HEK293 (cell line): Measurements from ENCODE around the gene GNPDA1.

ENCODE experiments used
- CTCF ChIA-PET: fragments of 350-600 bp; formaldehyde crosslinking; extraction: SDS; loops from one replicate; lab custom pipeline; 2021; ENCODE audit warnings: antibody characterized with exemption; lab: Yijun Ruan, JAX
- POLR2A ChIA-PET: fragments of 300-600 bp; formaldehyde crosslinking; extraction: SDS; loops from one replicate; lab custom pipeline; 2020; ENCODE audit warnings: antibody characterized with exemption, inconsistent platforms; lab: Yijun Ruan, JAX
- H3K27ac ChIP-seq: fragments of 200-500 bp; sonication (Bioruptor generic); 2 replicates; pipeline ENCODE4 v1.5.1; 2014; ENCODE audit warnings: low read depth, low read length, control low read depth, inconsistent platforms; ENCODE audit errors: extremely low read depth
- H3K36me3 ChIP-seq, 2 experiments: fragments of 200-500 bp in 1 of 2; sonication (Bioruptor generic) in 1 of 2; 1 replicate in 1 of 2; 2 replicates in 1 of 2; pipeline ENCODE4 v1.5.1; 2014 to 2017; ENCODE audit warnings: inconsistent platforms in 2 of 2, low read length in 2 of 2; ENCODE audit not compliant: control insufficient read depth in 2 of 2, insufficient read depth in 1 of 2
- H3K4me1 ChIP-seq: fragments of 200-500 bp; sonication (Bioruptor generic); 2 replicates; pipeline ENCODE4 v1.5.1; 2014; ENCODE audit warnings: mild to moderate bottlenecking, low read length, inconsistent platforms; ENCODE audit not compliant: control insufficient read depth, insufficient read depth
- H3K4me3 ChIP-seq: 2 replicates; pipeline ENCODE4 v1.5.1; 2011; ENCODE audit warnings: low read depth, mild to moderate bottlenecking, control low read depth, low read length, moderate library complexity
- H3K9me3 ChIP-seq: fragments of 200-500 bp; sonication (Bioruptor generic); 2 replicates; pipeline ENCODE4 v1.5.1; 2014; ENCODE audit warnings: low read depth, low read length, inconsistent platforms; ENCODE audit not compliant: control insufficient read depth, insufficient read depth
- BCL11B ChIP-seq: fragments of 450-650 bp; formaldehyde crosslinking; IDR thresholded peaks from 2 replicates; pipeline ENCODE4 v1.5.1; 2016; ENCODE audit warnings: low read depth, missing biosample characterization, missing genetic modification characterization
- CTCF ChIP-seq: fragments of 450-650 bp; formaldehyde crosslinking; IDR thresholded peaks from 2 replicates; pipeline ENCODE4 v1.5.1; 2016; ENCODE audit warnings: missing biosample characterization, missing genetic modification characterization
- REPIN1 ChIP-seq: fragments of 450-650 bp; formaldehyde crosslinking; IDR thresholded peaks from 2 replicates; pipeline ENCODE4 v1.5.1; 2017; ENCODE audit warnings: missing biosample characterization, missing genetic modification characterization, low read depth
- SALL2 ChIP-seq: fragments of 450-650 bp; formaldehyde crosslinking; IDR thresholded peaks from 2 replicates; pipeline ENCODE4 v1.5.0; 2017; ENCODE audit warnings: missing biosample characterization, mild to moderate bottlenecking, missing genetic modification characterization, borderline replicate concordance
- ZBTB48 ChIP-seq: fragments of 450-650 bp; formaldehyde crosslinking; IDR thresholded peaks from 2 replicates; pipeline ENCODE4 v1.5.1; 2016; ENCODE audit warnings: missing biosample characterization, missing genetic modification characterization
- ZBTB7A ChIP-seq: fragments of 450-650 bp; formaldehyde crosslinking; IDR thresholded peaks from 2 replicates; pipeline ENCODE4 v1.5.1; 2016; ENCODE audit warnings: low read depth, missing biosample characterization, missing genetic modification characterization
- ZFHX2 ChIP-seq: fragments of 450-650 bp; formaldehyde crosslinking; conservative IDR thresholded peaks from 2 replicates; pipeline ENCODE4 v1.5.1; 2016; ENCODE audit warnings: missing biosample characterization, missing genetic modification characterization
- ZNF138 ChIP-seq: fragments of 450-650 bp; formaldehyde crosslinking; IDR thresholded peaks from 2 replicates; pipeline ENCODE4 v1.5.1; 2016; ENCODE audit warnings: missing biosample characterization, missing genetic modification characterization, borderline replicate concordance
- ZNF146 ChIP-seq: fragments of 450-650 bp; formaldehyde crosslinking; IDR thresholded peaks from 2 replicates; pipeline ENCODE4 v1.5.1; 2016; ENCODE audit warnings: missing biosample characterization, missing genetic modification characterization
- ZNF239 ChIP-seq: fragments of 450-650 bp; formaldehyde crosslinking; IDR thresholded peaks from 2 replicates; pipeline ENCODE4 v1.5.1; 2016; ENCODE audit warnings: missing biosample characterization, missing genetic modification characterization
- ZNF37A ChIP-seq: fragments of 450-650 bp; IDR thresholded peaks from 2 replicates; pipeline ENCODE4 v1.5.1; 2018; ENCODE audit warnings: missing biosample characterization, missing genetic modification characterization
- ZNF391 ChIP-seq: fragments of 450-650 bp; formaldehyde crosslinking; IDR thresholded peaks from 2 replicates; pipeline ENCODE4 v1.5.1; 2016; ENCODE audit warnings: low read depth, missing biosample characterization, missing genetic modification characterization, borderline replicate concordance
- ZNF433 ChIP-seq: fragments of 450-650 bp; formaldehyde crosslinking; IDR thresholded peaks from 2 replicates; pipeline ENCODE4 v1.5.1; 2016; ENCODE audit warnings: missing biosample characterization, missing genetic modification characterization, low read depth
- ZNF560 ChIP-seq: fragments of 450-650 bp; formaldehyde crosslinking; IDR thresholded peaks from 2 replicates; pipeline ENCODE4 v1.5.1; 2017; ENCODE audit warnings: missing biosample characterization, missing genetic modification characterization, borderline replicate concordance
- ZNF677 ChIP-seq: fragments of 450-650 bp; IDR thresholded peaks from 2 replicates; pipeline ENCODE4 v1.5.0; 2018; ENCODE audit warnings: missing biosample characterization, mild to moderate bottlenecking, missing genetic modification characterization, moderate library complexity
- ZNF830 ChIP-seq: fragments of 450-650 bp; IDR thresholded peaks from 2 replicates; pipeline ENCODE4 v1.5.0; 2018; ENCODE audit warnings: missing biosample characterization, missing genetic modification characterization, low read depth, mild to moderate bottlenecking, moderate library complexity
- ZSCAN16 ChIP-seq: fragments of 450-650 bp; formaldehyde crosslinking; IDR thresholded peaks from 2 replicates; pipeline ENCODE4 v1.5.1; 2016; ENCODE audit warnings: missing biosample characterization, missing genetic modification characterization
- TF ChIP-seq, protein P1 (sequence below): fragments of 450-650 bp; formaldehyde crosslinking; IDR thresholded peaks from 2 replicates; pipeline ENCODE4 v1.5.1; 2017; ENCODE audit warnings: missing biosample characterization, missing genetic modification characterization
- TF ChIP-seq, protein P2 (sequence below): fragments of 450-650 bp; formaldehyde crosslinking; IDR thresholded peaks from 2 replicates; pipeline ENCODE4 v1.5.1; 2017; ENCODE audit warnings: missing biosample characterization, mild to moderate bottlenecking, missing genetic modification characterization, moderate library complexity
- TF ChIP-seq, protein P3 (sequence below): fragments of 450-650 bp; formaldehyde crosslinking; IDR thresholded peaks from 2 replicates; pipeline ENCODE4 v1.5.1; 2016; ENCODE audit warnings: missing biosample characterization, missing genetic modification characterization

GNPDA1 gene

GRCh38 chr5:142032150-142032549 lies 19.3 kb upstream of the GNPDA1 start:
- H3K9me3 ChIP-seq, result no peaks in the 10 kb centered on the region
- no peaks in the 10 kb centered on the region; the same call in 1 of the 2 replicates for H3K4me1 ChIP-seq
- no peaks in the 10 kb centered on the region for H3K36me3 ChIP-seq
- H3K4me3 ChIP-seq, result no peak overlapping the region
- TF ChIP-seq ZSCAN16 (tag by site-specific recombination) (no peak), ZBTB48 (tag by site-specific recombination) (no peak), ZNF391 (tag by site-specific recombination) (no peak), ZBTB7A (tag by site-specific recombination) (no peak), ZNF677 (no peak), ZNF433 (tag by site-specific recombination) (no peak), CTCF (tag by site-specific recombination) (no peak), REPIN1 (tag by site-specific recombination) (no peak), ZNF560 (no peak), ZNF138 (tag by site-specific recombination) (no peak), SALL2 (no peak), ZNF830 (no peak), ZNF239 (no peak), ZFHX2 (tag by site-specific recombination) (no peak), BCL11B (no peak)
- TF ChIP-seq, protein P1, sequence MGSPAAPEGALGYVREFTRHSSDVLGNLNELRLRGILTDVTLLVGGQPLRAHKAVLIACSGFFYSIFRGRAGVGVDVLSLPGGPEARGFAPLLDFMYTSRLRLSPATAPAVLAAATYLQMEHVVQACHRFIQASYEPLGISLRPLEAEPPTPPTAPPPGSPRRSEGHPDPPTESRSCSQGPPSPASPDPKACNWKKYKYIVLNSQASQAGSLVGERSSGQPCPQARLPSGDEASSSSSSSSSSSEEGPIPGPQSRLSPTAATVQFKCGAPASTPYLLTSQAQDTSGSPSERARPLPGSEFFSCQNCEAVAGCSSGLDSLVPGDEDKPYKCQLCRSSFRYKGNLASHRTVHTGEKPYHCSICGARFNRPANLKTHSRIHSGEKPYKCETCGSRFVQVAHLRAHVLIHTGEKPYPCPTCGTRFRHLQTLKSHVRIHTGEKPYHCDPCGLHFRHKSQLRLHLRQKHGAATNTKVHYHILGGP (tag by site-specific recombination), result no peak
- TF ChIP-seq, protein P2, sequence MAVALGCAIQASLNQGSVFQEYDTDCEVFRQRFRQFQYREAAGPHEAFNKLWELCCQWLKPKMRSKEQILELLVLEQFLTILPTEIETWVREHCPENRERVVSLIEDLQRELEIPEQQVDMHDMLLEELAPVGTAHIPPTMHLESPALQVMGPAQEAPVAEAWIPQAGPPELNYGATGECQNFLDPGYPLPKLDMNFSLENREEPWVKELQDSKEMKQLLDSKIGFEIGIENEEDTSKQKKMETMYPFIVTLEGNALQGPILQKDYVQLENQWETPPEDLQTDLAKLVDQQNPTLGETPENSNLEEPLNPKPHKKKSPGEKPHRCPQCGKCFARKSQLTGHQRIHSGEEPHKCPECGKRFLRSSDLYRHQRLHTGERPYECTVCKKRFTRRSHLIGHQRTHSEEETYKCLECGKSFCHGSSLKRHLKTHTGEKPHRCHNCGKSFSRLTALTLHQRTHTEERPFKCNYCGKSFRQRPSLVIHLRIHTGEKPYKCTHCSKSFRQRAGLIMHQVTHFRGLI (tag by site-specific recombination), result no peak
- TF ChIP-seq, protein P3, sequence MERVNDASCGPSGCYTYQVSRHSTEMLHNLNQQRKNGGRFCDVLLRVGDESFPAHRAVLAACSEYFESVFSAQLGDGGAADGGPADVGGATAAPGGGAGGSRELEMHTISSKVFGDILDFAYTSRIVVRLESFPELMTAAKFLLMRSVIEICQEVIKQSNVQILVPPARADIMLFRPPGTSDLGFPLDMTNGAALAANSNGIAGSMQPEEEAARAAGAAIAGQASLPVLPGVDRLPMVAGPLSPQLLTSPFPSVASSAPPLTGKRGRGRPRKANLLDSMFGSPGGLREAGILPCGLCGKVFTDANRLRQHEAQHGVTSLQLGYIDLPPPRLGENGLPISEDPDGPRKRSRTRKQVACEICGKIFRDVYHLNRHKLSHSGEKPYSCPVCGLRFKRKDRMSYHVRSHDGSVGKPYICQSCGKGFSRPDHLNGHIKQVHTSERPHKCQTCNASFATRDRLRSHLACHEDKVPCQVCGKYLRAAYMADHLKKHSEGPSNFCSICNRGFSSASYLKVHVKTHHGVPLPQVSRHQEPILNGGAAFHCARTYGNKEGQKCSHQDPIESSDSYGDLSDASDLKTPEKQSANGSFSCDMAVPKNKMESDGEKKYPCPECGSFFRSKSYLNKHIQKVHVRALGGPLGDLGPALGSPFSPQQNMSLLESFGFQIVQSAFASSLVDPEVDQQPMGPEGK, result no peak
- POLR2A ChIA-PET, result no interaction called here
- CTCF ChIA-PET, result no interaction called here
- no peak overlapping the region for H3K27ac ChIP-seq

DNA sequence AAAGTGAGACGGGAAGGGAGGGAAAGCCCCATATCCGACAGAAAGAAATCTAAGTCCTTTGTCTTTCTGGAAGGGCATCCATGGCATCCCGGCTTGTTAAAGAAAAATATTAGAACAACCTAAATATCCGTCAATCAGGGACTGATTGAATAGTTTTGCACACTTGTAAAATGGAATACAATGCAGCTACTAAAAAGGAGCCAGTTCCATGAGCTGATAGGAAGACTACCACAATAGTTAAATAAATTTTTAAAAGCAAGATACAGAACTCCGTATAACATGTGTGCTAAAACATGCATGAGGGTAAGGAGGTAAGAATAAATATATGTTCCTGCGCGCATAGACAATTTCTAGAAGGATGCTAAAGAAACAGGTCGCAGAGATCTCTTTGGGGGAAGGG lies 12.8 kb upstream of the GNPDA1 start:
- ChIA-PET POLR2A (interaction anchor here (1.8 kb wide), 1 partner anchor 13 kb away, joined by 6 read pairs; the partner anchor contains the start of gene GNPDA1), CTCF (interaction anchor here (0.7 to 1.4 kb wide), 2 partner anchors 11 to 79 kb away, joined by 3 read pairs; no protein-coding TSS in a partner anchor)
- Histone ChIP-seq H3K27ac (no peak overlapping the region), H3K4me3 (no peak overlapping the region), H3K9me3 (no peaks in the 10 kb centered on the region), H3K4me1 (0 out of 2 replicates have a peak, but pooled peaks cover 3% of the 10 kb centered on the region), H3K36me3 (no peaks in the 10 kb centered on the region)
- peak; percentile 77 for TF ChIP-seq ZNF146 (tag by site-specific recombination)
- TF ChIP-seq ZNF37A (tag by site-specific recombination), result no peak
